ENCODE data around the gene PHACTR1.
A peak's percentile ranks its signal among the peaks of the same experiment; 100 is the strongest.

Gene PHACTR1

GRCh38 chr6:12865117-12865516 is 148.6 kb downstream of the PHACTR1 start:
- DNase-seq: no peak

GRCh38 chr6:12865671-12866181 is 149.2 kb downstream of the PHACTR1 start:
- DNase-seq: no peak

- no peak for DNase-seq
These were observed 150.0 kb downstream of the PHACTR1 start for GRCh38 chr6:12866422-12867029.

GRCh38 chr6:12869816-12870432 is 153.4 kb downstream of the PHACTR1 start:
- DNase-seq: no peak

GRCh38 chr6:12873691-12874090 is 157.1 kb downstream of the PHACTR1 start:
- DNase-seq: no peak

- no peak for DNase-seq
These were observed 158.5 kb downstream of the PHACTR1 start for GRCh38 chr6:12875051-12875450.

GRCh38 chr6:12878741-12879140 is 162.2 kb downstream of the PHACTR1 start:
- no peak for DNase-seq

- DNase-seq: no peak
These were observed 166.3 kb downstream of the PHACTR1 start for GRCh38 chr6:12882761-12883290.

- no peak for DNase-seq
These were observed 168.4 kb downstream of the PHACTR1 start for GRCh38 chr6:12884983-12885382.

- DNase-seq: no peak
These were observed 170.6 kb downstream of the PHACTR1 start for GRCh38 chr6:12886961-12887775.

- DNase-seq: peak; percentile 7 to 26
These were observed 173.7 kb downstream of the PHACTR1 start for GRCh38 chr6:12890171-12890790.

GRCh38 chr6:12891595-12891994 is 175.0 kb downstream of the PHACTR1 start:
- DNase-seq: no peak

- DNase-seq: no peak
These were observed 175.6 kb downstream of the PHACTR1 start for GRCh38 chr6:12892151-12892550.

GRCh38 chr6:12893036-12893435 is 176.5 kb downstream of the PHACTR1 start:
- DNase-seq: no peak

- DNase-seq: no peak
These were observed 179.2 kb downstream of the PHACTR1 start for GRCh38 chr6:12895721-12896120.

GRCh38 chr6:12896208-12896733 is 179.7 kb downstream of the PHACTR1 start:
- no peak for DNase-seq

GRCh38 chr6:12898603-12899002 is 182.0 kb downstream of the PHACTR1 start:
- no peak for DNase-seq

- no peak for DNase-seq
These were observed 182.7 kb downstream of the PHACTR1 start for GRCh38 chr6:12899046-12899833.

GRCh38 chr6:12903246-12903645 is 186.7 kb downstream of the PHACTR1 start:
- no peak for DNase-seq

GRCh38 chr6:12909833-12910232 is 193.3 kb downstream of the PHACTR1 start:
- DNase-seq: no peak

- DNase-seq: no peak
These were observed 194.9 kb downstream of the PHACTR1 start for GRCh38 chr6:12911427-12911826.

- no peak for DNase-seq
These were observed 196.6 kb downstream of the PHACTR1 start for GRCh38 chr6:12913201-12913600.
